A204.1 (cell line): Measurements from ENCODE around the gene TLE1.

ENCODE experiments used
- FAIRE-seq: peaks from 2 replicates; lab custom pipeline; 2012; peaks lifted over from hg19 to GRCh38; lab: Jason Lieb, UNC

Gene TLE1

DNA sequence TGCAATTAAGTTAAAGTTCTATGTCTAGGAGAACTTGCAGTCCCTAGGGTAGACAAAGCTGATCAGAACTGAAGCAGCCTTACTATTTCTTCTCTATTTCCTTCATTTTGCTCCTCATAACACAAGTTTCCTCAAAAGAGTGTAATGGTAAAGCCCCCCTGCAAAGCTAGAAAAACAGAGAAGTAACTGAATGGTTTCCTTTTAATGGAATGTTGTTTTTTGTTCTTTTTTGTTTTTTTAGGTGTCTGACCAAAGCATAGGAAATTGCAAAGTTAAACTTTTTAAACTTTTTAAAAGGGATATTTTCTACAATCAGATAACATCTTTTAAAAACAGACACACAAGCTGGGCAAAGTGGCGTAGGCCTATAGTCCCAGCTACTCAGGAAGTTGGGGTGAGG lies 145.7 kb downstream of the TLE1 start:
- no peak for FAIRE-seq

DNA sequence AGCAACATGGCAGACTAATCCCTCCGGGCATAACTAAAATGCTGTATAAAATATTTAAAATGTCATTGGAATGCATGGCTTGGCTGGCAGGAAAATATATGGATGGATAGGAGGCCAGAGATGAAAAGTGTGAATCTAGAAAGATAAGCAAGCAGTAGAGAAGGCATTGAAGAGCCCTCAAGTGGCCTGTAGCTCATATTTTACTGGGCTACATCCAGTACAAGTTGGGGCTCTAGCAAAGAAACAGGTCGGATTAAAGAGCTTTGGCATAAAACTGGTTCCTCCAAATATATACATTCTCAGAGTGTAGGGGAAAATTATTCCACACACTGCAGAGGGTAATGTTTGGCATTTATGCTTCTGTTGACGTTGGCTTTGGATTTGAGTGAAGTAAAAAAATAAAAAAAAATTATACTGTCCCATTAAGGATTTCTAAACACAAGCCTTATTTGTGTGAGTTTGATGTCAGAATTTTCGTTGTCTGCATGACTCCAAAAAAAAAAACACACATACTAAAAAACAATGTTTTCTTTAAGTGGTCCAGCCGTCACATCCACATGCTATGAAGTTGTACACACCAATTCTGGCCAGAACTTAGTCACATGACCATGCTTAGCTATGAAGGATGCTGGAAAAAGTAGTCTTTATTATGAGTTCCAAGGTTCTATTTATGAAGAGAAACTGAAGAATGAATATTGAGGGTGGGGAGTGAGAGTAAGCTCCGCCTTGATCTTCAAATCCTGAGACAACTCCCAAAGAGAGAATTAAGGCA lies 147.0 kb downstream of the TLE1 start:
- no peak for FAIRE-seq

DNA sequence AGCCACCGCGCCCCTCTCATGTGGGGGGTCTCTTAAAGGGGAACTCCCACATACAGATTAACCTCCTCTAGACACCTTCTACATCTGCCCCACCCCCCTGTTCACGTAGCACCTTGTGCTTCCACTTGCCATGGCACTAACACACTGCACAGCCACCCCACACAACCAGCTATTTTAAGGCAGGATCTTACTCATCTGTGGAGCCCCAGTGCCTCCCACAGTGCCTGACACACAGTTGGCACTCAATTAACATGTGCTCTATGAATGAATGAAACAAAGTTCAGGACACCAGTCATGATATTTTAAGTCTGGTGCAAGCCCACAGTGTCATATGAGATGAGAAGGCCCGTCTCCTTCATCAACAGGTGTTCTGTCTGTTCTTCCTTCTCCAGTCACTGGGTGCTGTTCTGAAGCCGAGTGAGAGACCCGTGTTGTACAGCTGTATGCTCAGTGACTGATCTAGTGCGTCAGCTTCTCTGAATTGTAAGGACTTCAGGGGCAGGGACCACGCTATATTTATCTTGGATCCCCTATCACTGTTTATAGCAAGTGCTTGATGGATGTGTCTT lies 149.1 kb downstream of the TLE1 start:
- FAIRE-seq, result no peak

DNA sequence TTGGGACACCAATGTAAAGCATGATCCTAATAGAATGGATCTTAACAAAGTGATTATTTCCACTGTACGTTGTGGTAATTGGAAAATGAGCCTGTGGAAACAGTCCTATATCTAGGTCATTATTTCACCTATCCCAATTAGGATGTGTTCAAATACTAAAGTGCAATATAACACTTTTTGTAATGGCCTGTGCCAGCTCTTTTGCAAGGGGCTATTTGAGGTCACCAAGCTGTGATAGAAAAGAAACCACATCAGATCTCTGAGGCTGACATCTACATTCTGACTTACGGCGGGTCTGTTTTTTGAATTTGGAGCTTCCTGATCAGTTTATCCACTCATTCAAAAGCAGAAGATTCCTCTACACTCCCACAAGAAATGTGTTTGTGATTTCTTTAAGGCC lies 150.0 kb downstream of the TLE1 start:
- no peak for FAIRE-seq

DNA sequence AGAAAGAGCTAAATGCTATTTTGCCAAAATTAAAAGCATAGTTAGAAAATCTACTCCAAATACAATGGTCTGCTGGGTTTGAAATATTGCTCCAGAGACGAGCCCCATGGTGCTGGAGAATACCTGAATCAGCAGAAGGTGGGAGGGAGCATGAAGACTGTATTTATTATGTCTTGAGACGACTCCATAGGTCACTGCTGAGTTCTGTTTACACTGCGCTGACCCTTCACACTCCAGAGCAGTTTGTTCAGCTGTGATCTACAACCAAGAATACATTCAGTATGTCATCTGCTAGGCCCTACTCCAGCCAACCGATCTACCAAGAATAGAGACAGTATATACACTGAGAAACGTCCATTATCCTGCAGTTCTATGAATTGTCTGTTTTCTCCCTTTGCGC lies 150.5 kb downstream of the TLE1 start:
- FAIRE-seq, result no peak

DNA sequence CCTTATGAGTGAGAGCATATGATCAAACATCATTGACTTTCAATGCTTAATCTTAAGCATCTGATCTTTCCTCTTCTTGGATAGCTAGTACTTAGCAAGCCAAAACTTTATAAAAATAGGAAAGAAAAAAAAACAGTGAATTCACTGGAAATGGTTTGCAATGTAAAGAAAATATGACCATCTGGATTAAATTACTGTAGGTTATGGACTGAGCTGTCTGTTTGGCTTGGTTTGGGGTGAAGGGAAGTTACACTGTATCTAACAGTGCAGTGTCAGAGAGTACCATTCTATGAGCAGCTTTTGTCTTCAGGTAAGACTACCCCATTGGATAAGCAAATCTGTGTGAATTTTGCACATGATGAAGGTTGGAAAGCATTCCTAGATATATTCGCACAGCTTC lies 151.4 kb downstream of the TLE1 start:
- FAIRE-seq, result no peak

DNA sequence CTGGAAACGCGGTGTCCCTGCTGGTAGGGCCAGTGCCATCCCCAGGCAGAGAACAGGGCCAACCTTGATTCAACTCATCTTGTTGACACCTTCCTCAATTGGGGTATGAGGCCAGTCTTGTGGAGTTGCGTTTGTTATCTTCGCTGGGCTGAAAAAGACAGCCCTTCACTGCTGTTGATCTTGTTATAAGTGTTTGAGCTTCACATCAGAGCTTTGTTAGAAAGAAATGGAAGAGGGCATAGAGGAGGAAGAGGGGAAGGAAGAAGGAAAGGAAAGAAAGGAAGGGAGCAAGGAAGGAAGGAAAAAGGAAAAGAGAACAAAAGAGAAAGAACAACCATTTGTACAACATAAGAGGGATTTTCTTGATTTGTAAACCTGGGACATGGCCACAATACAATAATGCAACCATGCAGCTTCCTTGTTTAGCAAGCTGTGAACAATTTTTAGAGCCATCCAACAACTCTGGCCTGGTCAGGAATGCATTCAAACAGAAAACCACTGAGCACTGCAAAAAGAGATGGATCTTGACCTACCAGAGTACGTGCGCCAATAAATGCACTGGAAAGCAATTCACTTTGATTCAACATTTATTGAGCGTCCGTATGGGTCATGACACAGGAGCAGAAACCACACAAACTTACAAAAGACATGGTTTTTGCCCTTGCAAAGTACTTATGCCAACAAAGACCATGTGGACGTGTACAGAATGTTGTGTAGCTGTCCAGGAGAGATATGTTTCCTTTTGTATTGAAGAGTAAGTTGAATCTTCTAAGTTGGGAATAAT lies 152.9 kb downstream of the TLE1 start:
- FAIRE-seq, result no peak

DNA sequence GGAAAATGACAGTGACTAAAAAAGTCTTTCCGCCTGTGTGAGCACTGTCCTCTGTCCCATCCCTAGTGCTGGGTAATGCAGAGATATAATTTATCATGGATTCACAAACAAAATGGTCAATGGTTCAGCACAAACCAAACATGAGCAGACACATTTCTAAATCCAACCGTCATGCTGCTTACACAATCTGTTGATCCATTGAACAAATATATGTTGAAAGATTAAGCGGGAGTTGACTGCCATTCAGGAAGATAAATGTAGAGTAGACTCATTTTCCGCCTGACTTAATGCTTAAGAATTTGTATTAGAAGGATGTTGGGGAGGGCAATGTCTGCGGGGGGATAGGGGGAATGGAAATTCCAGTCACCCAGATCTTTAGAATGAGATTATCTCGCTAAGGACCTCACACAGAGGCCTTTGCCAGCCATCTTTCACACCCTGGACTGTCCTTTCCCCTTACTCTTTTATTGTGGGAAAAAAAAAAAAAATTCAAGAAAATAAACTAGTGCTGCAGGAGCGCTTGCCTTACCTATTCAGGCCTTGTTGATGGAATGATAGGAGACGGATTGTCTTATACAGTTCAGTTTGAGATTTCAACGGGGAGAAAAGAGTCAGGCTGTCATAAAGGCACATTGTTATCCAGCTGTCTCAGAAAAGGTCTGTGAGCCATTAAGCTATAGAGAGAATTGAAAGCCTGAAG lies 153.7 kb downstream of the TLE1 start:
- no peak for FAIRE-seq

DNA sequence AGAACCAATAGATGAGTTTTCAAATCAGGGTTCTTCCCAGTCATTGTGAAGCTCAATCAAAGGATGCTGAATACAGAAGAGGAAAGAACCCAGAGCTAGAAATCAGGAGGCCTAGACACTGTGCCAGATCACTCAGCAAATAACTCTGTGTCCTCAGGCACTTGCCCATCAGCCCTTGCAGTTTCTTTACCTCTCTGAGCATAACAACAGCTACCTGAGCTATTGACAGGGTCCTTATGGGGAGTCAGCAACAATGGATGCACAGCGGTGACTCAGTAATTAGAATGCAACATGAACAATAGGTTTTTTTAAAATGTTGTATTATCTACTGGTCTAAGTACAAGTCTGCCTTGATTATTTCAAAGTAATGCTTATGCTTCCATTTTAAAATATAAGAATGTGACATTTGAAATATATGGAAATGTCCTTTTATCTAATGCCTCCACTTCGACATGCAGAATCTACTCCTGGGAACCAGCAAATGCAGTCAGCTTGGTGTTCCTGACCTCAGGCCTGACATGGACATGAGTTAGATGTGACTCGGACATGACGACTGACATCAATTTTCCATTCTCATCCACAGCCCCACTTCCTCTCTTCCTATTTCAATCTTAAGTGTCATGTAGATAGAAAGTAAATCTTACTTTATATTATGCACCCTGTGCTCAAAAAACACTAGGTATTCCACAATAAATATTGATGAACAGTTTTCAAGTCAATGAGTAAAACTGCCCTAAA lies 155.0 kb downstream of the TLE1 start:
- no peak for FAIRE-seq
